ENCODE data around the gene DGKH. TPM values are rescaled to one million over a fixed set of nuclear protein-coding genes. Genes with fewer than 3 reads are reported as not detected.

DGKH gene
- total and polyA plus RNA-seq, 8 donors: 9.8 to 17.1 (median 12.0) TPM

GRCh38 chr13:42035905-42036521 is 12.4 kb upstream of the DGKH start:
- TF ChIP-seq CTCF (IDR thresholded peaks at IDR 0.05): no peak
- DNase-seq (no peak), ATAC-seq (no peak)
- Histone ChIP-seq H3K27me3 (peaks cover 0 to 2% of the 10 kb centered on the region in 2 donors), H3K27ac (no peak overlapping the region), H3K9me3 (no peaks in the 10 kb centered on the region), H3K4me1 (peaks cover 4 to 8% of the 10 kb centered on the region in 2 donors), H3K36me3 (no peaks in the 10 kb centered on the region), H3K4me3 (no peak overlapping the region)
- intact Hi-C loops (cut with DNase I): no loop called here

GRCh38 chr13:42036711-42037110 is 11.7 kb upstream of the DGKH start:
- Histone ChIP-seq H3K27ac (no peak overlapping the region), H3K36me3 (no peaks in the 10 kb centered on the region), H3K9me3 (no peaks in the 10 kb centered on the region), H3K4me3 (no peak overlapping the region), H3K4me1 (peaks cover 4 to 15% of the 10 kb centered on the region in 2 donors), H3K27me3 (peaks cover 0 to 9% of the 10 kb centered on the region in 2 donors)
- no peak for ATAC-seq
- TF ChIP-seq CTCF (IDR thresholded peaks at IDR 0.05): no peak
- no peak for DNase-seq
- intact Hi-C loops (cut with DNase I): no loop called here

- peak overlapping the region in 1 of 2 donors; percentile 63 for H3K4me3 ChIP-seq
- H3K27ac ChIP-seq: peak overlapping the region in 1 of 2 donors; percentile 95
- TF ChIP-seq CTCF (IDR thresholded peaks at IDR 0.05): no peak
- H3K27me3 ChIP-seq: peaks cover 0 to 19% of the 10 kb centered on the region in 2 donors
- H3K9me3 ChIP-seq: no peaks in the 10 kb centered on the region
- ATAC-seq: no peak
- H3K4me1 ChIP-seq: peaks cover 4 to 24% of the 10 kb centered on the region in 2 donors
- H3K36me3 ChIP-seq: no peaks in the 10 kb centered on the region
- DNase-seq: no peak
- intact Hi-C loops (cut with DNase I): no loop called here
Measured at GRCh38 chr13:42038661-42039456, 9.6 kb upstream of the DGKH start.

- Histone ChIP-seq H3K4me3 (peak overlapping the region; percentile 63 to 82), H3K27ac (peak overlapping the region; percentile 87 to 95), H3K4me1 (peaks cover 4 to 24% of the 10 kb centered on the region in 2 donors), H3K9me3 (no peaks in the 10 kb centered on the region), H3K36me3 (no peaks in the 10 kb centered on the region), H3K27me3 (peaks cover 0 to 19% of the 10 kb centered on the region in 2 donors)
- ATAC-seq (peak; percentile 4), DNase-seq (no peak)
- TF ChIP-seq CTCF (IDR thresholded peaks at IDR 0.05): no peak
- intact Hi-C loops (cut with DNase I): no loop called here
Measured at GRCh38 chr13:42039457-42039945, 8.9 kb upstream of the DGKH start.

All from left lung (tissue), 10 donors.